NCI-H82 treated with DMSO at 0.1 percent for 48 hours (cell line): Measurements from ENCODE around the gene YPEL2.
"Not testable (repeated sequence)": the region's sequence is repeated elsewhere in the genome, so short reads cannot be mapped to it uniquely, and the experiment has no call there.

Experiments
- DNase-seq: peaks from one replicate; lab custom pipeline; 2025; ENCODE audit not compliant: unreplicated experiment; lab: John Stamatoyannopoulos, UW

The YPEL2 gene

GRCh38 chr17:59375857-59376256 lies 44.4 kb downstream of the YPEL2 start:
- no peak for DNase-seq

GRCh38 chr17:59376506-59376905 lies 45.1 kb downstream of the YPEL2 start:
- DNase-seq, result no peak

GRCh38 chr17:59377410-59377809 lies 46.0 kb downstream of the YPEL2 start:
- DNase-seq, result no peak

- no peak for DNase-seq
Measured at GRCh38 chr17:59378675-59379074, 47.2 kb downstream of the YPEL2 start.

- no peak for DNase-seq
Measured at GRCh38 chr17:59380474-59380873, 49.0 kb downstream of the YPEL2 start.

- no peak for DNase-seq
Measured at GRCh38 chr17:59381716-59382570, 50.5 kb downstream of the YPEL2 start.

GRCh38 chr17:59383893-59384292 lies 52.4 kb downstream of the YPEL2 start:
- no peak for DNase-seq

GRCh38 chr17:59387351-59388068 lies 56.1 kb downstream of the YPEL2 start:
- DNase-seq, result no peak

GRCh38 chr17:59388069-59388556 lies 56.7 kb downstream of the YPEL2 start:
- peak; percentile 74 for DNase-seq

- DNase-seq, result no peak
Measured at GRCh38 chr17:59389066-59389465, 57.6 kb downstream of the YPEL2 start.

GRCh38 chr17:59391021-59391420 lies 59.6 kb downstream of the YPEL2 start:
- no peak for DNase-seq

GRCh38 chr17:59392973-59393679 lies 61.7 kb downstream of the YPEL2 start:
- DNase-seq, result no peak

GRCh38 chr17:59393742-59394410 lies 62.4 kb downstream of the YPEL2 start:
- not testable (repeated sequence) for DNase-seq

- no peak for DNase-seq
Measured at GRCh38 chr17:59396134-59396826, 64.8 kb downstream of the YPEL2 start.

GRCh38 chr17:59397316-59398073 lies 66.0 kb downstream of the YPEL2 start:
- DNase-seq, result no peak

GRCh38 chr17:59399914-59400313 lies 68.5 kb downstream of the YPEL2 start:
- no peak for DNase-seq

- DNase-seq, result no peak
Measured at GRCh38 chr17:59400858-59401257, 69.4 kb downstream of the YPEL2 start.

GRCh38 chr17:59401274-59401673 lies 69.8 kb downstream of the YPEL2 start:
- DNase-seq, result no peak

GRCh38 chr17:59401725-59402124 lies 70.3 kb downstream of the YPEL2 start:
- no peak for DNase-seq

GRCh38 chr17:59402760-59403159 lies 71.3 kb downstream of the YPEL2 start:
- DNase-seq, result no peak
